HS-27A (cell line): ENCODE results near the gene KIAA0753.
A peak's percentile ranks its signal among the peaks of the same experiment; 100 is the strongest.

ENCODE experiments used
- DNase-seq: peaks from one replicate; pipeline ENCODE4 v3.0.0-alpha.2; 2012; ENCODE audit warnings: low read depth, missing footprints

The KIAA0753 gene

GRCh38 chr17:6569370-6570285, 70.9 kb downstream of the KIAA0753 start:
- DNase-seq: no peak

- no peak for DNase-seq
These were observed 72.2 kb downstream of the KIAA0753 start for GRCh38 chr17:6568184-6568758.

GRCh38 chr17:6567528-6568183, 72.9 kb downstream of the KIAA0753 start:
- DNase-seq: no peak

GRCh38 chr17:6561446-6561845, 79.1 kb downstream of the KIAA0753 start:
- DNase-seq: no peak

GRCh38 chr17:6560496-6560895, 80.0 kb downstream of the KIAA0753 start:
- DNase-seq: no peak

- no peak for DNase-seq
These were observed 80.7 kb downstream of the KIAA0753 start for GRCh38 chr17:6559753-6560215.

DNA sequence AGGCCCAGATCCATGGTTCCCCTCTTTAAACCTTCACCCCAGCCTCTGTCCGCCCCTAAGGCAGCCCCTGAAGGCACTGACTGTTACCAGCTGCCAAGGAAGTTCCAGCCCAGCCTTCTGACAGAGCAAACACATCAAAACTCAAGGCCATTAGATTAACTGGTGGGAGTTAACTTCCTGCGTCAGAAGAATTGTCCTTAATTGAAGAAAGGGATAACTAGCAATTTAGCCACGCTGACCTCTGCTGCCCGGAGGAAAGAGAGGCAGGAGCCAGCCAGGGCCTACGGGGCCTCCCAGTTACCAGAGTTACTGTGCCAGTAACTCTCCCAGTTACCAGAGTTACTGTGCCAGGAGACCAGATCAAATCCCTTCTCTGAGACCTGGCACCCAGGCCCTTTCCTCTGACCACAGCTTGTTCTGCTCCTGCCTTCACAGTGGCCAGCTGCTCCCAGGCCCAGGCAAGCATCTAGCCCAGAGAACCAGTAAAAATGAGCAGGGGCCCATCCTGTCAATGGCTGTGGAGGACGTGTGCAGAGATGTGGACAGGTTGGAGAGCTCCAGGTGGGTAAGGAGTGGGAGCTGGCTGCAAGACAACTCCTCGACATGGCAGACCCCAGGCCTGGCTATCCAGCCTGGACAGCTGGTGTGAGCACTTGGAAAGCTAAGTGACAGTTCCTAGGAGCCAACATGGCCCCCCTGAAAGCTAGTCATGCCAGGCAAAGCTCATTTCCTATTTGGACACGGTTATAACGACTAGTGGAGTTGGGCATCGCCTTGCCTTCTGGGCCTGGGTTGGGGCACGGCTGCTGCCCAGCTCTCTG, 81.4 kb downstream of the KIAA0753 start:
- no peak for DNase-seq

DNA sequence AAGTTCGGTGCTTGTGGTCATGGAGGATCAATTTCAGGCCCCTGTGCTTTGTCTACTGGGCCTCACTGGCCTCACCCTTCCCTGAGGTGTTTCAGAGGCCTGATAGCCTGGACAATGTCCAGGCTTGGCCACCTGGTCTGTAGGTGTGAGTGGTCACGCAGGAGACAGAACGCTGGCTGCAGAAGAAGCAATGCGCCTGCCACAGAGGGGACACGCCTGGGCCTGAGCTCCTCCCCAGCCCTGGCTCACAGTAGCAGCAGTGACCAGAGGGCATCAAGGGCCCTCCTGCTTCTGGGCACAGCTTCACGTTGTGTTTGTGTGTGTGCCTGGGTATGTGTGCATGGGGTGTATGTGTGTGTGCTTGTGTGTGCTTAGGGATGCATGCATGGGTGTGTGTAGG, 82.2 kb downstream of the KIAA0753 start:
- no peak for DNase-seq

DNA sequence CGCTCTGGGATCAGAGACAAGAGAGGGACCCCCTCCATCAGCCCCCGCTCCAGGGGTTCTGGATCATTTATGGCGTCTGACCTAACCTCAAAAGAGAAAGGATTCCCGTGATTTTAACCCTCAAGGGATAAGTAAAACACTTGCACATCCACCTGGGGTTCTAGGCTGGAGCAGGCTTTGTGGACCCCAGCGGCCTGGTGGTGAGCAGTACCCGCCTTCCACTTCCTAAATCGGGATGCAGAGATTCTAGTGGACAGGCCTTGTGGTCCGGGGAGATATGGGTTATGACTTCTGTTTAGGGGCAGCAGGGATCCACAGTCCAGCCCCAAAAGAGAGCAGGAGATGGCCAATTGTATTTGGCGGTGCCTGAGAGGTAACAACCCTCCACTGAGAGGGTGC, 83.5 kb downstream of the KIAA0753 start:
- DNase-seq: no peak

DNA sequence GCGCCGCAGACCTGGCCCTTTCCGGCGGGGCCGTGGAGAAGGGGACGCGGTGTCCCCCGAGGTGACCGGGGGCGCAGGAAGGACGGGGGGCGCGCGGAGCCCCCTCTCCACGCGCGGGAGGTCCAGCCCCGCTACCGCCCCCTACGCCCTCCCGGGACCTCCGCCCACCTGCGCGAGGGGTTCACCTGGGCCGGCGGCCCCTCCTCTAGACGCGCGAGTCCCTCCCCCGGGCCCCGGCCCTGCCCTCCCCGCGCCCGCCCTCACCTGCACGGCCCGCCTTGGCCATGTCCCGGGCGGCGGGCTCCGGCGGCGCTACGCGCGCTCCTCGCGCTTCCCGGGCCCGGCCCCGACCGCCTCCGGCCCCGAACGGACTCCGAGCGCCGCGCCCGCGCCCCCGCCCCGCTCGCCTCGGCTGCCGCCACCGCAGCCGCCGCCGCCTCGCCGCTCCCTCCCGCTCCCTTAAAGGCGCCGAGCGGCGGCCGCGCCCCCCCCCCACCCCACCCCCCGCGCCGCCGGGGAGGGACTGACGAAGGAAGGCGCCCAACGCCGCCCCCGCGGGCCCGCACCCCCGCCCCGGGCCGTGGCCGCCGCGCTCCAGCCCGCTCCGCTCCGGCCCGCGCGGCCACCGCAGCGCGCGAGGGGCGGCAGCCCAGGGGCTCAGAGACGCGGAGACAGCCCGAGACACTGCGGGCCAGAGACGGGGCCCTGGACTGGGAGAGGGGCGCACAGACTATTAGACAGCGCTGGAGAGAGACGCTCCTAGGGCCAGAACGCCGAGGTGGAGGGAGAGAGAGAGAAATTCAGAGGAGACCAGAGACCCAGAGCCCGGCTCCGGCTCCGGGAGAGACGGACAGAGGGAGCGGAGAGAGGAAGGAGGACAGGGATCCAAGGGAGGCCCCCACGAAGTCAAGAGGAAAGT, 84.1 kb downstream of the KIAA0753 start, which contains the start of gene PITPNM3:
Gene PITPNM3, minus strand, starts transcription at position 435 of the 919 bp plus-strand sequence. Its CDS starts 149 bp downstream, at position 286.
- DNase-seq: no peak

- DNase-seq: peak; percentile 11
These were observed 85.0 kb downstream of the KIAA0753 start for GRCh38 chr17:6555331-6556120.

DNA sequence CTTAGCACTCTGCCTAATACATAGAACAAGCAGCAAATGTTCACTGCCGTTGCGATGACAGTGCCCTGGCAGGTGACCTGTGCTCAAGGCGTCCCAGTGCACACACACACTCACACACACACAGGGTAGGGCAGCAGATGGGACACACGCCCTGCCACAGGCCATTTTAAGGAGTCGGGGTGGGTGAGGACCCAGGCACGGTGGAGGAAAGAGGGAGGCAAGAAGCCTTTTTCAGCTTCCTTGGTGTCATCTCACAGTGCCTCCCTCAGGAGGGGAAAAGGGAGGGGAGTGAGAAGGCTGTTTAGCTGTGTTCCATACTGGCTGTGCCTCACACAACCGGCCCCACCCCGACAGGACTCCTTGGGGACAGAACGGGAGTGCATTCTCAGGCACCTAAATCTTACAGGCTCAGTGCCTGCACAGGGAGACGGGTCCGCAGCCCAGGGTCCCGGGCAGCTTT, 85.6 kb downstream of the KIAA0753 start:
- DNase-seq: no peak

DNA sequence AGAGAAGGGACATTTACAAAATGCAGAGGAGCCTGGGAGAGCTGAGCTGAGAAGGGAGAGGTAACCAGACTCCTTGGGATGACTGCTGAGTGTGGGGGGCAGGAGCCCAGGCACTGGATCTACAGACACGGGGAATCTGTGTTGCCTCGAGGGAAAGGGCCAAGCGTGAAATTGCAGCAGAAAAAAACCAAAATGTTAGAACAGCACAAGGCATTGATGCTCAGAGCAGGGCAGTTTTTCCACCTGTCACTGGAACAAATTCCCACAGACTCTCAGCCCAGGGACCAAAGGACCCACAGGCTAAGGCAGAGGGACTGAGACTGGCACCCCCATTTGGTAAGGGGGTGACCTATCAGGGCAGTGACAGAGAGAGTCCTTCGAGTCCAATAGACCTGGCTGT, 86.2 kb downstream of the KIAA0753 start:
- no peak for DNase-seq

GRCh38 chr17:6551869-6552531, 88.5 kb downstream of the KIAA0753 start:
- no peak for DNase-seq

GRCh38 chr17:6551356-6551755, 89.2 kb downstream of the KIAA0753 start:
- no peak for DNase-seq

DNA sequence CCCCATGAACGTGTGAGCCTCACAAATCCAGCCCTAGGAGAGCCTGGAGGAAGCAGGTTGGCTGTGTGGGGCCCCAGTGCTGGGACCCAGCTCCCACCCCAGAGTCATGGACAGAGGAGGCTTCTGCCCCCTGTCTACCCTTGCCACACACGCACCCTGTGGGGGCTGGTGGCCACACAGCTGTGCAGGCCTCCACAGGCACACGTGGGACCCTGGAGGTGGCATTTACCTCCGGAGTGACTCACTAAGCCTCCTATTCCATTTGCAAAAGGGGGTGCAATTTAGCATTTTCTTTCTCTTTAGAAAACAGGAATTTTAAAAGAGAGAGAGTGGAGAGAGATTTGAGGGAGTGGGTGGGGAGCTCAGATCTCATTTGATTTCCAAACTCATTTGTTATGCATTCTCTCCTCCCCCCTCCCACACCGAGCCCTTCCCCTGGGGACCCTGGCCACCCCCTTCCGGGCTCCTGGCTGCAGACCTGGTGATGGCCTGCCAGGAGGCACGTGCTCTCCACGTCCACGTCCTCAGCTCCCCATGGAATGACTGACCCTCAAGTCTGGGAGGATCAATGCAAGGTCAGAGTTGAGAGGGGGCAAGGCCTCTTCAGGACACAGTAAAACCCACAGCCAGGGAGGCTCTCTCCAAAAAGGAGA, 91.0 kb downstream of the KIAA0753 start:
- no peak for DNase-seq

DNA sequence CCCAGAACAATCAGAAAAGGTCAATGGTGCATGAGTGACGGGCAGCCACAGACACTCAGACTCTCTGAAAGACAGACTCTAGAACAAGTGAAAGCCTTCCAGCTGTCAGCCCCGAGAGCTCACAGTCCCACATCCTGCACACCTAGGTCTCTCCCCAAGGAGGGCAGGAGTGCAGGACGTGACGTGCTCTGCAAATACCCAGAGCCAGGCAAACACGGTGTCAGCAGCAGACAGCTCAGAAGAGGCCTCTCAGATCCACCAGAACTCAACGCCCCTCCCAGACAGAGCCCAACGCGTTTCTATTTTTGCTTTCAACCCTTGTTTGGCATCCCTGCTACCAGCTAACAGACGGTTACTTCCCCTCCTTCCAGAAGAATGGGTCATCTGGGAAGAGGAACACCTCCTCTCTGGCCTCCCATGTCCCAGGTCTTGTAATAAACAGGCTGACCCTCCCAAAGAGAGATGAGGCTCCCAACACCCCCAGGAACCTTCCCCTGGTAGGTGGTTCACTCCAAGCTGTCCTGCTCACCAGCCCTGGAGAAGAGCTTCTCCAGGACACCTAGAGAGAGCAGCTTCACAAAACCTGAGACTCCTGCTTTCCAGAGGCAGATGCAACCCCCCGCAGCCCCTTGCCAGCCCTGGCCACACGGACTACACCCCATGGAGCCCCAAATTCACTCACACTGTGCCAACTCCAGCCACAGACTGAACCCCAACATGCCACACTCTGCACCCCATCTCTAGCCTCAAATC, 91.8 kb downstream of the KIAA0753 start:
- DNase-seq: no peak

DNA sequence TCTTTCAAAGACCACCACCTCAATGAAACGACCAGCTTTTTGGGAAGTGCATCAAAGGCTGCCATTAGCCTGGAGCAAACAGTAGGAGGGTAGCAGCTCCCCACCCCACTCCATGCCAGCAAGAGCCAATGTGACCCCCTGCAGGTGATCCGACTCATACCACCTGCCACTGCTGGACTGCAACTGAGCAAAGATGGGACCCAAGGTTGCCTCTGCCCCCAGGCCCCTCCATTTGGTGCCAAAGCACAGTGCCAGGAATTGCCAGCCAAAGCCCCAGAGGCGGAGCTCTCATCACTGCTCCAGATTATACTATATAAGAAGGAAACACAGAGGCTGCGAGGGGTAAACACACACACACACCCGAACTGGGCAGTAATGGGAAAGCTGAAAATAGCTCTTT, 92.5 kb downstream of the KIAA0753 start:
- no peak for DNase-seq
